Measurements from ENCODE around the gene COL1A2.

Gene COL1A2

GRCh38 chr7:94453898-94454297, 59.2 kb downstream of the COL1A2 start:
- TF ChIP-seq, protein P1, sequence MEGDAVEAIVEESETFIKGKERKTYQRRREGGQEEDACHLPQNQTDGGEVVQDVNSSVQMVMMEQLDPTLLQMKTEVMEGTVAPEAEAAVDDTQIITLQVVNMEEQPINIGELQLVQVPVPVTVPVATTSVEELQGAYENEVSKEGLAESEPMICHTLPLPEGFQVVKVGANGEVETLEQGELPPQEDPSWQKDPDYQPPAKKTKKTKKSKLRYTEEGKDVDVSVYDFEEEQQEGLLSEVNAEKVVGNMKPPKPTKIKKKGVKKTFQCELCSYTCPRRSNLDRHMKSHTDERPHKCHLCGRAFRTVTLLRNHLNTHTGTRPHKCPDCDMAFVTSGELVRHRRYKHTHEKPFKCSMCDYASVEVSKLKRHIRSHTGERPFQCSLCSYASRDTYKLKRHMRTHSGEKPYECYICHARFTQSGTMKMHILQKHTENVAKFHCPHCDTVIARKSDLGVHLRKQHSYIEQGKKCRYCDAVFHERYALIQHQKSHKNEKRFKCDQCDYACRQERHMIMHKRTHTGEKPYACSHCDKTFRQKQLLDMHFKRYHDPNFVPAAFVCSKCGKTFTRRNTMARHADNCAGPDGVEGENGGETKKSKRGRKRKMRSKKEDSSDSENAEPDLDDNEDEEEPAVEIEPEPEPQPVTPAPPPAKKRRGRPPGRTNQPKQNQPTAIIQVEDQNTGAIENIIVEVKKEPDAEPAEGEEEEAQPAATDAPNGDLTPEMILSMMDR (IDR thresholded peaks at IDR 0.05; ENCODE audit: low read depth, low read length, missing control alignments), result no peak
- in situ Hi-C loops (cut with HindIII; ENCODE audit: low pct_ligation_motif_present, low sequenced_read_pairs), result no loop called here
- DNase-seq, result no peak

DNA sequence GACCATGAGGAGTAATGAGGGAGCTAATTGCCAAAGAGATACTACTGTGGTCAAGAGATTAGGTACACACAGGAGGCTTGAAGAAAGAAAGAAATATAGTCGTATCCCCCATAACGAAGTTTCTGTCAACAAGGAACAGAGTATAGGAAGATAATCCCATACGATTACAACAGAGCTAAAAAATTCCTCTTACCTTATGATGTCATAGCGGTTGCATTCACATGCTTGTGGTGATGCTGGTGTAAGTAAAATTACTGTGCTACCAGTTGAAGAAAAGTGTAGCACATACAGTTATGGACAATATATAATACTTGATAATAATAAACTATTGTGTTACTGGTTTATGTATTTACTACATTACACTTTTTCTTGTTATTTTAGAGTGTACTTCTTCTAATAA, 63.3 kb downstream of the COL1A2 start:
- in situ Hi-C loops (cut with HindIII; ENCODE audit: low pct_ligation_motif_present, low sequenced_read_pairs), result no loop called here
- no peak for DNase-seq
- Histone ChIP-seq H3K4me3 (ENCODE audit: low read depth, low read length) (no peak overlapping the region), H3K27ac (no peak overlapping the region), H3K36me3 (replicated peaks) (no peaks in the 10 kb centered on the region), H3K27me3 (replicated peaks) (no peaks in the 10 kb centered on the region)
- TF ChIP-seq, protein P1 (IDR thresholded peaks at IDR 0.05; ENCODE audit: low read depth, low read length, missing control alignments), result no peak

More at GRCh38 chr7:94453898-94454297, 59.2 kb downstream of the COL1A2 start:
- H3K27me3 ChIP-seq (replicated peaks), result no peaks in the 10 kb centered on the region
- no peaks in the 10 kb centered on the region for H3K36me3 ChIP-seq (replicated peaks)
- no peak overlapping the region for H3K4me3 ChIP-seq (ENCODE audit: low read depth, low read length)
- H3K27ac ChIP-seq, result no peak overlapping the region

GRCh38 chr7:94466516-94466915, 71.8 kb downstream of the COL1A2 start:
- TF ChIP-seq, protein P1 (IDR thresholded peaks at IDR 0.05; ENCODE audit: low read depth, low read length, missing control alignments), result no peak
- no peaks in the 10 kb centered on the region for H3K27me3 ChIP-seq (replicated peaks)
- H3K36me3 ChIP-seq (replicated peaks), result no peaks in the 10 kb centered on the region
- no peak overlapping the region for H3K27ac ChIP-seq
- no peak for DNase-seq
- no peak overlapping the region for H3K4me3 ChIP-seq (ENCODE audit: low read depth, low read length)
- in situ Hi-C loops (cut with HindIII; ENCODE audit: low pct_ligation_motif_present, low sequenced_read_pairs), result no loop called here

- Histone ChIP-seq H3K27me3 (replicated peaks) (no peaks in the 10 kb centered on the region), H3K4me3 (ENCODE audit: low read depth, low read length) (no peak overlapping the region), H3K27ac (no peak overlapping the region), H3K36me3 (replicated peaks) (no peaks in the 10 kb centered on the region)
- TF ChIP-seq, protein P1 (IDR thresholded peaks at IDR 0.05; ENCODE audit: low read depth, low read length, missing control alignments), result no peak
- DNase-seq, result no peak
- in situ Hi-C loops (cut with HindIII; ENCODE audit: low pct_ligation_motif_present, low sequenced_read_pairs), result no loop called here
Measured at GRCh38 chr7:94471604-94472003, 76.9 kb downstream of the COL1A2 start.

GRCh38 chr7:94472608-94473007, 77.9 kb downstream of the COL1A2 start:
- Histone ChIP-seq H3K4me3 (ENCODE audit: low read depth, low read length) (no peak overlapping the region), H3K27ac (no peak overlapping the region), H3K27me3 (replicated peaks) (no peaks in the 10 kb centered on the region), H3K36me3 (replicated peaks) (no peaks in the 10 kb centered on the region)
- DNase-seq, result no peak
- in situ Hi-C loops (cut with HindIII; ENCODE audit: low pct_ligation_motif_present, low sequenced_read_pairs), result no loop called here
- TF ChIP-seq, protein P1 (IDR thresholded peaks at IDR 0.05; ENCODE audit: low read depth, low read length, missing control alignments), result no peak

GRCh38 chr7:94476251-94476840, 81.7 kb downstream of the COL1A2 start:
- in situ Hi-C loops (cut with HindIII; ENCODE audit: low pct_ligation_motif_present, low sequenced_read_pairs), result no loop called here
- H3K4me3 ChIP-seq (ENCODE audit: low read depth, low read length), result no peak overlapping the region
- TF ChIP-seq, protein P1 (IDR thresholded peaks at IDR 0.05; ENCODE audit: low read depth, low read length, missing control alignments), result no peak
- no peak overlapping the region for H3K27ac ChIP-seq
- no peak for DNase-seq
- H3K27me3 ChIP-seq (replicated peaks), result no peaks in the 10 kb centered on the region
- no peaks in the 10 kb centered on the region for H3K36me3 ChIP-seq (replicated peaks)

All from brain microvascular endothelial cell (primary cell).